Measurements from ENCODE around the gene BTNL8. TPM values are rescaled to one million over a fixed set of nuclear protein-coding genes. Genes with fewer than 3 reads are reported as not detected.

BTNL8 gene
- total and polyA plus RNA-seq, 4 donors, result 0.29 to 2.0 (median 0.30) TPM; not detected in 1

DNA sequence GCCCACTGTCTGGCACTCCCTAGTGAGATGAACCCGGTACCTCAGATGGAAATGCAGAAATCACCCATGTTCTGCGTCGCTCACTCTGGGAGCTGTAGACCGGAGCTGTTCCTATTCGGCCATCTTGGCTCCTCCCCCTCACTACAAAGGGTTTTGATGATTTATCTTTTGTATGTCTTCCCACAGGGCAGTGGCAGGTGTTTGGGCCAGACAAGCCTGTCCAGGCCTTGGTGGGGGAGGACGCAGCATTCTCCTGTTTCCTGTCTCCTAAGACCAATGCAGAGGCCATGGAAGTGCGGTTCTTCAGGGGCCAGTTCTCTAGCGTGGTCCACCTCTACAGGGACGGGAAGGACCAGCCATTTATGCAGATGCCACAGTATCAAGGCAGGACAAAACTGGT lies 9.4 kb downstream of the BTNL8 start:
- no peaks in the 10 kb centered on the region for H3K27me3 ChIP-seq (ENCODE audit: control insufficient read depth in 1 of 2, insufficient read depth in 2 of 2, low read length in 1 of 2)
- WGBS, 2 donors, result 90 to 93% methylated on average over 9 of the region's 9 CpGs

DNA sequence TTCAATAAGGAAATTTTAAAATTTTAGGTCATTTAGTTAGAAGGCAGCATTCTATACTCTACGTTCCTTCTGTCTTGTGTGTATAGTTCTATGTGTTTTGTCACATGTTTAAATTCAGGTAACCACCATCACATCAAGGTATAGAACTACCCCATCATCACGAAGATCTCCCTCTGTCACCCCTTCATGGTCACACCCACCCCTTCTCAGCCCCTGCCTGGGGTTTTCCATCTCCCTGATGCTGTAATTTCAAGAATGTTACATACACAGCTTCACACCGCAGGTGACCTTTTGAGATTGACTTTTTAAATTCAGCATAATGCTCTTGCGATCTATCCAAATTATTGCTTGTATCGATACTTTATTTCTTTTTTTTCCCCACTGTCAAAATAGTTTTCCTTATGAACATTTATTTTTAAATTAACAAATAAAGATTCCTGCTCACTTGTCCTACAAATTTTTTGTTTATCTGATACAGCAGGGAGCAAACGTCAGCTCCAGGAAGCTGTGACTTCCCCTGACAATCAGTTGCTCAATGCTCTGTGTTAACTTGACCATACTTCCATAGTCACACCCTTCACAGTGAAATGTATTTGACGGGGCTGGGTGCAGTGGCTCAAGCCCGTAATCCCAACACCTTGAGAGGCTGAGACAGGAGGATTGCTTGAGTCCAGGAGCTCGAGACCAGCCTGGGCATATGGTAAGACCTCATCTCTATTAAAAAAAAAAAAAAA lies 10.2 kb downstream of the BTNL8 start:
- DNase-seq (no peak), ATAC-seq (ENCODE audit: low FRiP score) (no peak)
- H3K27ac ChIP-seq (ENCODE audit: low read depth in 1 of 2, low read length in 2 of 2), result no peak overlapping the region
- intact Hi-C loops (cut with DNase I), result no loop called here
- H3K9me3 ChIP-seq (ENCODE audit: control insufficient read depth, low read length), result no peaks in the 10 kb centered on the region
- no peaks in the 10 kb centered on the region for H3K36me3 ChIP-seq (ENCODE audit: control insufficient read depth in 1 of 2, insufficient read depth in 2 of 2, low read length in 1 of 2)
- WGBS, 2 donors, result 70 to 73% methylated on average over 9 of the region's 9 CpGs
- H3K4me3 ChIP-seq (ENCODE audit: low read length in 2 of 2), result no peak overlapping the region
- H3K27me3 ChIP-seq (ENCODE audit: control insufficient read depth in 1 of 2, insufficient read depth in 2 of 2, low read length in 1 of 2), result no peaks in the 10 kb centered on the region
- H3K4me1 ChIP-seq (ENCODE audit: control insufficient read depth in 1 of 2, insufficient read depth in 2 of 2, low read length in 2 of 2), result no peaks in the 10 kb centered on the region

More for the DNA sequence above, 9.4 kb downstream of the BTNL8 start:
- intact Hi-C loops (cut with DNase I), result no loop called here
- H3K36me3 ChIP-seq (ENCODE audit: control insufficient read depth in 1 of 2, insufficient read depth in 2 of 2, low read length in 1 of 2), result no peaks in the 10 kb centered on the region
- ATAC-seq (ENCODE audit: low FRiP score), result no peak
- H3K4me1 ChIP-seq (ENCODE audit: control insufficient read depth in 1 of 2, insufficient read depth in 2 of 2, low read length in 2 of 2), result no peaks in the 10 kb centered on the region
- no peak overlapping the region for H3K27ac ChIP-seq (ENCODE audit: low read depth in 1 of 2, low read length in 2 of 2)
- no peaks in the 10 kb centered on the region for H3K9me3 ChIP-seq (ENCODE audit: control insufficient read depth, low read length)
- H3K4me3 ChIP-seq (ENCODE audit: low read length in 2 of 2), result no peak overlapping the region
- no peak for DNase-seq

DNA sequence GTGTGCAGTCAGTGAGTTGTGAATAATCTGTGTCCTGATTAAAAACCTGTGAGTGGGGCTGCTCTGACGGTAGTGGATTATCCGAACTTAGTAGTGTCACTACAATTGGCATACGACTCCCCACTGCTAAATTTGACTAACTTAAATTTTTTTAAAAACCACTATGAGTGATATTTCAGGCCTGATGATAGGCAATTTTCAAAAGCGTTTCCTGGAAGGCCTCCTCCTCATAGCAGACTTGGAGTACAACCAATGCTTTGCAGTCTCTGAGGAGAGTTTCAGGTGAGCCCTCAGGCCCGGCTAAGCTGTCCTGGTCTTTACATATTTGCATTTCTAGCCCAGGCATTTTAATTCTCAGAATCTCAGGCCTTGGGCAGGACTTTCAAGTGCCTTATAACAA lies 10.8 kb downstream of the BTNL8 start:
- Histone ChIP-seq H3K4me3 (ENCODE audit: low read length in 2 of 2) (no peak overlapping the region), H3K36me3 (ENCODE audit: control insufficient read depth in 1 of 2, insufficient read depth in 2 of 2, low read length in 1 of 2) (no peaks in the 10 kb centered on the region), H3K9me3 (ENCODE audit: control insufficient read depth, low read length) (no peaks in the 10 kb centered on the region), H3K4me1 (ENCODE audit: control insufficient read depth in 1 of 2, insufficient read depth in 2 of 2, low read length in 2 of 2) (no peaks in the 10 kb centered on the region), H3K27me3 (ENCODE audit: control insufficient read depth in 1 of 2, insufficient read depth in 2 of 2, low read length in 1 of 2) (no peaks in the 10 kb centered on the region), H3K27ac (ENCODE audit: low read depth in 1 of 2, low read length in 2 of 2) (no peak overlapping the region)
- WGBS, 2 donors, result 57% methylated on average over 5 of the region's 5 CpGs
- DNase-seq (no peak), ATAC-seq (ENCODE audit: low FRiP score) (no peak)
- intact Hi-C loops (cut with DNase I), result no loop called here

DNA sequence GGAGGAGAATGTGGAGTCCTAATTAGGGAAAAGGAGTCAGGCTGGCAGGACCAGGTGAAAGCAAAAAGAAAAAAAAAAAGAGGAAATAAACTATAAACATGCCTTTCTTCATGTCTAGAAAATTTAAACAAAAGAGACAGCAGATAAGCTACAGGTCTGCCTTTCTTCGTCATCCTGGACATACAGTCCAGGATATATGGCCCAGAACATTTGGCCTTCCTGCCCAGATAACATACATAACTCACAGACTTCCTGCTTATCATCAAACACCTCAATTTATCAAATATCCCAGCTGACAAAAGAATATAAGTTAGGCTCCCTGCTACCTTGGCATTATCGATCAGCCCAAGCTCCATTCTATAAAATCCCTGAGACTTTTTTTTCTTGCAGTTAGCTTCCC lies 11.2 kb downstream of the BTNL8 start:
- no peak for DNase-seq
- Histone ChIP-seq H3K4me3 (ENCODE audit: low read length in 2 of 2) (no peak overlapping the region), H3K36me3 (ENCODE audit: control insufficient read depth in 1 of 2, insufficient read depth in 2 of 2, low read length in 1 of 2) (no peaks in the 10 kb centered on the region), H3K27me3 (ENCODE audit: control insufficient read depth in 1 of 2, insufficient read depth in 2 of 2, low read length in 1 of 2) (no peaks in the 10 kb centered on the region), H3K9me3 (ENCODE audit: control insufficient read depth, low read length) (no peaks in the 10 kb centered on the region), H3K4me1 (ENCODE audit: control insufficient read depth in 1 of 2, insufficient read depth in 2 of 2, low read length in 2 of 2) (no peaks in the 10 kb centered on the region), H3K27ac (ENCODE audit: low read depth in 1 of 2, low read length in 2 of 2) (no peak overlapping the region)
- ATAC-seq (ENCODE audit: low FRiP score), result no peak
- WGBS, 2 donors, result 42 to 44% methylated on average over 2 of the region's 2 CpGs
- intact Hi-C loops (cut with DNase I), result no loop called here

DNA sequence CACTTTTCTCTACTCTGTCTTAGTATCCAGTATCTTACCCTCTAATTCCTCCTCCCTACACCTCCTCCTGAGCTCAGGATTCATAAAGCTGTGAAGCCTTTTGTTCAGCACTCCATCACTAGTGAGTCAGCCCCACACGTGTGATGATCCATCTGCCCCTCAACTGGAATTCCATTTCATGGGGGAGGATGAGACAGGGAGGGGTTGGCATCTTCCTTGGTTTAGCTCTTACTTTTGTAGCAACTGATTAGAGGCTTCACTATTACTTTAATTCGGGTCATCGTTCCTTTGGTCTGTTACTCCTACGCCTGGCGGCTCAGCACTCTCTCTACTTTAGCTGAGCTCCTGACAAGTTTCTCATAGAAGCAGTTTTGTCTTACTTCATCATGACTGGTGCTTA lies 11.8 kb downstream of the BTNL8 start:
- ATAC-seq (ENCODE audit: low FRiP score), result no peak
- H3K4me3 ChIP-seq (ENCODE audit: low read length in 2 of 2), result no peak overlapping the region
- H3K36me3 ChIP-seq (ENCODE audit: control insufficient read depth in 1 of 2, insufficient read depth in 2 of 2, low read length in 1 of 2), result no peaks in the 10 kb centered on the region
- no peak overlapping the region for H3K27ac ChIP-seq (ENCODE audit: low read depth in 1 of 2, low read length in 2 of 2)
- H3K27me3 ChIP-seq (ENCODE audit: control insufficient read depth in 1 of 2, insufficient read depth in 2 of 2, low read length in 1 of 2), result no peaks in the 10 kb centered on the region
- no peaks in the 10 kb centered on the region for H3K4me1 ChIP-seq (ENCODE audit: control insufficient read depth in 1 of 2, insufficient read depth in 2 of 2, low read length in 2 of 2)
- DNase-seq, result no peak
- no peaks in the 10 kb centered on the region for H3K9me3 ChIP-seq (ENCODE audit: control insufficient read depth, low read length)
- 65 to 74% methylated on average over 5 of the region's 5 CpGs for WGBS, 2 donors
- intact Hi-C loops (cut with DNase I), result no loop called here

DNA sequence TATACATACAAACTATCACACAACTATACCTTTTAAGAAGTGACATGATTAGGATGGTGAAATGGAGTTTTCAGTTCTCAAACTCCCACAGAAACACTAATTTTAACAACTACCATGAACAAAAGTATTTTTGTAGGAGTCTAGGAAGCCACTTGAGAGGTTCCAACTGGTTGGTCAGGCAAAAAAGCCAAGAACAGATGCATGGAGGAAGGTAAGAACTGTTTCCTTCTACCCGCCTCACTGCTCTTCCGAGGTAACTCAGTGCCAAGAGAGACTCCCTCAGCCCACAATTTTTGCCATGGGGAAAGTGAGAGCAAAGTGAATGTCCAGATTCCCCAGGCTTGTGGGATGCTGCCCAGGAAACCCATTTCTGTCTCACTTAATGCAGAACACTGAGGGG lies 15.7 kb downstream of the BTNL8 start:
- Histone ChIP-seq H3K4me3 (ENCODE audit: low read length in 2 of 2) (no peak overlapping the region), H3K9me3 (ENCODE audit: control insufficient read depth, low read length) (no peaks in the 10 kb centered on the region), H3K27me3 (ENCODE audit: control insufficient read depth in 1 of 2, insufficient read depth in 2 of 2, low read length in 1 of 2) (no peaks in the 10 kb centered on the region), H3K4me1 (ENCODE audit: control insufficient read depth in 1 of 2, insufficient read depth in 2 of 2, low read length in 2 of 2) (no peaks in the 10 kb centered on the region), H3K36me3 (ENCODE audit: control insufficient read depth in 1 of 2, insufficient read depth in 2 of 2, low read length in 1 of 2) (no peaks in the 10 kb centered on the region), H3K27ac (ENCODE audit: low read depth in 1 of 2, low read length in 2 of 2) (no peak overlapping the region)
- no peak for ATAC-seq (ENCODE audit: low FRiP score)
- no peak for DNase-seq
- intact Hi-C loops (cut with DNase I), result no loop called here
- 83 to 94% methylated on average over 2 of the region's 2 CpGs for WGBS, 2 donors

DNA sequence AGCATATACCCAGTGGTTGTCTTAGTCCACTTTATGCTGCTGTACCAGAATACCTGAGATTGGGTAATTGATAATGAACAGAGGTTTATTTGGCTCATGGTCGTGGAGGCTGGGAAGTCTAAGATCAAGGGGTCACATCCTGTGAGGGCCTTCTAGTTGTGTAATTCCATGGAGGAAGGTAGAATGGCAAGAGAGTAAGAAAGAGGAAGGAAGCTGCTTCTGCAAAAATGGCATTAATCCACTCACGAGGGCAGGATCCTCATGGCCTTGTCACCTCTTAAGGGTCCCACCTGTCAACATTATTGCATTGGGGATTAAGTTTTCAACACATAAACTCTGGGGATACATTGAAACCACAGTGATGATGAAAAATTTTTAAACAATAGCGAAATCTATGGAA lies 17.0 kb downstream of the BTNL8 start:
- no peak overlapping the region for H3K4me3 ChIP-seq (ENCODE audit: low read length in 2 of 2)
- no peaks in the 10 kb centered on the region for H3K27me3 ChIP-seq (ENCODE audit: control insufficient read depth in 1 of 2, insufficient read depth in 2 of 2, low read length in 1 of 2)
- no peaks in the 10 kb centered on the region for H3K4me1 ChIP-seq (ENCODE audit: control insufficient read depth in 1 of 2, insufficient read depth in 2 of 2, low read length in 2 of 2)
- H3K27ac ChIP-seq (ENCODE audit: low read depth in 1 of 2, low read length in 2 of 2), result no peak overlapping the region
- H3K9me3 ChIP-seq (ENCODE audit: control insufficient read depth, low read length), result no peaks in the 10 kb centered on the region
- 48 to 52% methylated on average over 3 of the region's 3 CpGs for WGBS, 2 donors
- no peaks in the 10 kb centered on the region for H3K36me3 ChIP-seq (ENCODE audit: control insufficient read depth in 1 of 2, insufficient read depth in 2 of 2, low read length in 1 of 2)
- DNase-seq (no peak), ATAC-seq (ENCODE audit: low FRiP score) (no peak)
- intact Hi-C loops (cut with DNase I), result no loop called here

DNA sequence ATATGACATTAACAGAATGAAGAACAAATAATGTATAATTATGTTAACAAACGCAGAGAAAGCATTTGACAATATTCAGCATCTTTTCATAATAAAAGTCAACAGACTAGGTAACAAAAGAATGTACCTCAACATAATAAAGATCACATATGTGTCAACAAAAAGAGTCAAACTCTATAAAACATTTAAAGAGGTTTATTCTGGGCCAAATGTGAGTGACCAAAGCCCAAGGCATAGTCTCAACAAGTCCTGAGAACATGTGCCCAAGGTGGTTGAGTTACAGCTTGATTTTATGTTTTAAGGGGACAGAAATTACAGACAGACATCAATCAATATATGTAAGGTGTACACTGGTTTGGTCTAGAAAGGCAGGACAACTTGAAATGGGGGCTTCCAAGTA lies 19.4 kb downstream of the BTNL8 start:
- H3K9me3 ChIP-seq (ENCODE audit: control insufficient read depth, low read length), result no peaks in the 10 kb centered on the region
- no peak overlapping the region for H3K4me3 ChIP-seq (ENCODE audit: low read length in 2 of 2)
- H3K27ac ChIP-seq (ENCODE audit: low read depth in 1 of 2, low read length in 2 of 2), result no peak overlapping the region
- 73 to 84% methylated on average over 1 of the region's 1 CpG for WGBS, 2 donors
- intact Hi-C loops (cut with DNase I), result no loop called here
- H3K4me1 ChIP-seq (ENCODE audit: control insufficient read depth in 1 of 2, insufficient read depth in 2 of 2, low read length in 2 of 2), result no peaks in the 10 kb centered on the region
- ATAC-seq (ENCODE audit: low FRiP score) (no peak), DNase-seq (no peak)
- H3K27me3 ChIP-seq (ENCODE audit: control insufficient read depth in 1 of 2, insufficient read depth in 2 of 2, low read length in 1 of 2), result no peaks in the 10 kb centered on the region
- no peaks in the 10 kb centered on the region for H3K36me3 ChIP-seq (ENCODE audit: control insufficient read depth in 1 of 2, insufficient read depth in 2 of 2, low read length in 1 of 2)

DNA sequence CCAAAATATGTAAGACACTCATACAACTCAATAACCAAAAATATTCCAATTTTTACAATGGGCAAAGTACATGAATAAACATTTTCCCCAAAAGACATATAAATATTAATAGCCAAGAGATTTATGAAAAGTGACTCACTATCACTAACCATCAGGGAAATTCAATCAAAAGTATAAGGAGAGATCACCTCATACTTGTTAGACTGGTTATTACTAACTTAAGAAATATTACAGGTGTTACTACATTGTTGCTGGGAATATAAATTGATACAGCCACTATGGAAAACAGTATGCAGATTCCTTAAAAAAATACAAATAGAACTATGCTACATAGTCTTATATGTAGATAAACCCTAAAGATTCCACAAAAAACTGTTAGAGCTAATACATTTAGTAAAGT lies 21.8 kb downstream of the BTNL8 start:
- intact Hi-C loops (cut with DNase I), result no loop called here
- Histone ChIP-seq H3K27ac (ENCODE audit: low read depth in 1 of 2, low read length in 2 of 2) (no peak overlapping the region), H3K27me3 (ENCODE audit: control insufficient read depth in 1 of 2, insufficient read depth in 2 of 2, low read length in 1 of 2) (no peaks in the 10 kb centered on the region), H3K36me3 (ENCODE audit: control insufficient read depth in 1 of 2, insufficient read depth in 2 of 2, low read length in 1 of 2) (no peaks in the 10 kb centered on the region), H3K4me3 (ENCODE audit: low read length in 2 of 2) (no peak overlapping the region), H3K9me3 (ENCODE audit: control insufficient read depth, low read length) (peaks cover 6% of the 10 kb centered on the region), H3K4me1 (ENCODE audit: control insufficient read depth in 1 of 2, insufficient read depth in 2 of 2, low read length in 2 of 2) (no peaks in the 10 kb centered on the region)
- ATAC-seq (ENCODE audit: low FRiP score), result no peak
- no peak for DNase-seq

Measured in aorta (tissue), 5 donors.